Measurements from ENCODE around the gene PTMS. TPM values are rescaled to one million over a fixed set of nuclear protein-coding genes. Genes with fewer than 3 reads are reported as not detected.
A peak's percentile ranks its signal among the peaks of the same experiment; 100 is the strongest.

Gene PTMS
- total RNA-seq, 1 donor from 2014 or later = 480 TPM

DNA sequence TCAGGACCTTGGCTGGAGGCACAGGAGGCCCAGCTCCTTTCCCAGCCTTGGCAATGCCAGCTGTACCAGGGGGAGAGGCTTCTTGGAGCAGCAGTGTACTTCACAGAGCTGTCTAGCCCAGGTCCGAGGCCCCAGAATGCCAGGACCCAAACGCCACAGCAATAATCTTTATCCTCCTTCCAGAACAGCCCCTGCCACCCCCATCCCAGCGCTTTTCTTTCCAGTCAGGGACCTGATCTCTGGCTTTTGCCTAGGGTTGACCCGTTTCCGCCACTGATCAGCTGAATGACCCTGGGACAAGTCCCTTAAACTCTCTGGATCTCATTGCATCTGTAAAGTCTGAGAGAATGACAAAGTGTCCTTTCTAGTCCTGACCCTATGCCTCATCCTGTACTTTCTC, 11.2 kb downstream of the PTMS start:
- H3K36me3 Mint-ChIP-seq (ENCODE audit: insufficient read depth) = peaks cover 4% of the 10 kb centered on the region
- peaks cover 67% of the 10 kb centered on the region for H3K27me3 Mint-ChIP-seq
- peaks cover 36% of the 10 kb centered on the region for H3K4me1 Mint-ChIP-seq (ENCODE audit: low read depth)
- H3K4me3 Mint-ChIP-seq (ENCODE audit: low read depth) = no peak overlapping the region
- no peaks in the 10 kb centered on the region for H3K9me3 Mint-ChIP-seq (ENCODE audit: low read depth)
- TF ChIP-seq, protein P1, sequence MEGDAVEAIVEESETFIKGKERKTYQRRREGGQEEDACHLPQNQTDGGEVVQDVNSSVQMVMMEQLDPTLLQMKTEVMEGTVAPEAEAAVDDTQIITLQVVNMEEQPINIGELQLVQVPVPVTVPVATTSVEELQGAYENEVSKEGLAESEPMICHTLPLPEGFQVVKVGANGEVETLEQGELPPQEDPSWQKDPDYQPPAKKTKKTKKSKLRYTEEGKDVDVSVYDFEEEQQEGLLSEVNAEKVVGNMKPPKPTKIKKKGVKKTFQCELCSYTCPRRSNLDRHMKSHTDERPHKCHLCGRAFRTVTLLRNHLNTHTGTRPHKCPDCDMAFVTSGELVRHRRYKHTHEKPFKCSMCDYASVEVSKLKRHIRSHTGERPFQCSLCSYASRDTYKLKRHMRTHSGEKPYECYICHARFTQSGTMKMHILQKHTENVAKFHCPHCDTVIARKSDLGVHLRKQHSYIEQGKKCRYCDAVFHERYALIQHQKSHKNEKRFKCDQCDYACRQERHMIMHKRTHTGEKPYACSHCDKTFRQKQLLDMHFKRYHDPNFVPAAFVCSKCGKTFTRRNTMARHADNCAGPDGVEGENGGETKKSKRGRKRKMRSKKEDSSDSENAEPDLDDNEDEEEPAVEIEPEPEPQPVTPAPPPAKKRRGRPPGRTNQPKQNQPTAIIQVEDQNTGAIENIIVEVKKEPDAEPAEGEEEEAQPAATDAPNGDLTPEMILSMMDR (IDR thresholded peaks at IDR 0.05; ENCODE audit: unreplicated experiment) = no peak
- no peak overlapping the region for H3K27ac Mint-ChIP-seq
- DNase-seq (ENCODE audit: low spot score, unreplicated experiment) = no peak

GRCh38 chr12:6778217-6778573, 12.0 kb downstream of the PTMS start:
- H3K4me1 Mint-ChIP-seq (ENCODE audit: low read depth) = peaks cover 34% of the 10 kb centered on the region

GRCh38 chr12:6778574-6779550, 12.7 kb downstream of the PTMS start:
- Mint-ChIP-seq H3K4me1 (ENCODE audit: low read depth) (peaks cover 32% of the 10 kb centered on the region), H3K27me3 (peaks cover 59% of the 10 kb centered on the region), H3K27ac (peak overlapping the region; percentile 95), H3K4me3 (ENCODE audit: low read depth) (peak overlapping the region; percentile 80), H3K9me3 (ENCODE audit: low read depth) (no peaks in the 10 kb centered on the region), H3K36me3 (ENCODE audit: insufficient read depth) (peaks cover 3% of the 10 kb centered on the region)
- DNase-seq (ENCODE audit: low spot score, unreplicated experiment) = peak; percentile 99
- TF ChIP-seq, protein P1 (IDR thresholded peaks at IDR 0.05; ENCODE audit: unreplicated experiment) = peak; percentile 100

More at GRCh38 chr12:6778217-6778573, 12.0 kb downstream of the PTMS start:
- H3K27ac Mint-ChIP-seq = peak overlapping the region; percentile 65
- DNase-seq (ENCODE audit: low spot score, unreplicated experiment) = no peak
- H3K9me3 Mint-ChIP-seq (ENCODE audit: low read depth) = no peaks in the 10 kb centered on the region
- peak overlapping the region; percentile 80 for H3K4me3 Mint-ChIP-seq (ENCODE audit: low read depth)
- peaks cover 4% of the 10 kb centered on the region for H3K36me3 Mint-ChIP-seq (ENCODE audit: insufficient read depth)
- peaks cover 59% of the 10 kb centered on the region for H3K27me3 Mint-ChIP-seq
- TF ChIP-seq, protein P1 (IDR thresholded peaks at IDR 0.05; ENCODE audit: unreplicated experiment) = no peak

GRCh38 chr12:6779708-6780432, 13.7 kb downstream of the PTMS start:
- TF ChIP-seq, protein P1 (IDR thresholded peaks at IDR 0.05; ENCODE audit: unreplicated experiment) = no peak
- Mint-ChIP-seq H3K27me3 (peaks cover 50% of the 10 kb centered on the region), H3K36me3 (ENCODE audit: insufficient read depth) (peaks cover 3% of the 10 kb centered on the region), H3K27ac (no peak overlapping the region), H3K4me1 (ENCODE audit: low read depth) (peaks cover 28% of the 10 kb centered on the region), H3K4me3 (ENCODE audit: low read depth) (no peak overlapping the region), H3K9me3 (ENCODE audit: low read depth) (no peaks in the 10 kb centered on the region)
- DNase-seq (ENCODE audit: low spot score, unreplicated experiment) = no peak

DNA sequence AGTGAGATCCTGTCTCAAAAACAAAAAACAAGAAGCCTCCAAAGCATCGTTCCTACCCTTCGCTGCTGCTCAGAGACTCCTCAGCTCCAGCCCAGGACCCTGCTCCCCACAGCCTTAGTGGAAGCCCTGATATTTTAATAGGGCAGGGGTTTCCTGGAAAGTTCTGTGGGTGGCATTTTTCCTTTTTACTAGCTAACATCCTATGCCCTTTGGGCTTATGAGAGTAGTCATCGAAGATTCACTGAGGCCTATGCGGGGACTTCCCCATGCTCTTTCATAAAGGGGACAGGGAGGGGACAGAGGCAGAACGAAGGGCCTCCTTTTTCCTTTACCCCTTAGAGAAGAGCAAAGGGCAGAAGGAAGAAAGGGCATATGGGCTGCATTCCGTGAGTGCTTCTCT, 14.4 kb downstream of the PTMS start:
- no peak for DNase-seq (ENCODE audit: low spot score, unreplicated experiment)
- no peak overlapping the region for H3K27ac Mint-ChIP-seq

More for the DNA sequence above, 14.4 kb downstream of the PTMS start:
- Mint-ChIP-seq H3K9me3 (ENCODE audit: low read depth) (no peaks in the 10 kb centered on the region), H3K4me3 (ENCODE audit: low read depth) (no peak overlapping the region), H3K27me3 (peaks cover 43% of the 10 kb centered on the region), H3K36me3 (ENCODE audit: insufficient read depth) (no peaks in the 10 kb centered on the region), H3K4me1 (ENCODE audit: low read depth) (peaks cover 20% of the 10 kb centered on the region)
- TF ChIP-seq, protein P1 (IDR thresholded peaks at IDR 0.05; ENCODE audit: unreplicated experiment) = no peak
